ENCODE data around the gene COL1A1. TPM values are rescaled to one million over a fixed set of nuclear protein-coding genes. Genes with fewer than 3 reads are reported as not detected.

COL1A1 gene
- total RNA-seq, 4 donors from 2014 or later, result 20.7 to 123 (median 41.5) TPM

DNA sequence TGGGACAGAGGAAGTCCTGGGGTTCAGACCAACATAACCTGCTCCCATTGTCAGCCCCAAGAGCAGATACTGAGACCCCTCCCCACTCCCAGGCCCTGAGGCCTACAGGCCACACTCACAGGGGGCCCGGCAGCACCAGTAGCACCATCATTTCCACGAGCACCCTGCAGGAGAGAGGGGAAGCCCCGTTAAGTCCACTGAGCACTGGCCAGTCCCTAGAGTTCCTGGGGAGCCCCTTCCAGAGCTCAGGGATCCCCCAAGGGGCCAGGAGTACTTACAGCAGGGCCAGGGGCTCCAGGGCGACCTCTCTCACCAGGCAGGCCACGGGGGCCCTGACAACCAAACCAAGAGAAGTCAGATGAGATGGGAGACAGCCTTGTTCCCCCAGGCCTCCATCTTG is 5.4 kb downstream of the COL1A1 start:
- 60% methylated on average over 1 of the region's 5 CpGs for WGBS
- intact Hi-C loops (cut with DNase I), result no loop called here
- H3K4me1 ChIP-seq, result peaks cover 24 to 75% (median 66%) of the 10 kb centered on the region in 4 donors
- peaks cover 0 to 3% (median 1%) of the 10 kb centered on the region in 4 donors for H3K27me3 ChIP-seq
- peaks cover 38 to 73% (median 71%) of the 10 kb centered on the region in 4 donors for H3K36me3 ChIP-seq
- TF ChIP-seq EP300 (IDR thresholded peaks at IDR 0.05) (no peak), POLR2A (IDR thresholded peaks at IDR 0.05; ENCODE audit: low read depth) (no peak), POLR2AphosphoS5 (IDR thresholded peaks at IDR 0.05) (no peak)
- TF ChIP-seq, protein P1, sequence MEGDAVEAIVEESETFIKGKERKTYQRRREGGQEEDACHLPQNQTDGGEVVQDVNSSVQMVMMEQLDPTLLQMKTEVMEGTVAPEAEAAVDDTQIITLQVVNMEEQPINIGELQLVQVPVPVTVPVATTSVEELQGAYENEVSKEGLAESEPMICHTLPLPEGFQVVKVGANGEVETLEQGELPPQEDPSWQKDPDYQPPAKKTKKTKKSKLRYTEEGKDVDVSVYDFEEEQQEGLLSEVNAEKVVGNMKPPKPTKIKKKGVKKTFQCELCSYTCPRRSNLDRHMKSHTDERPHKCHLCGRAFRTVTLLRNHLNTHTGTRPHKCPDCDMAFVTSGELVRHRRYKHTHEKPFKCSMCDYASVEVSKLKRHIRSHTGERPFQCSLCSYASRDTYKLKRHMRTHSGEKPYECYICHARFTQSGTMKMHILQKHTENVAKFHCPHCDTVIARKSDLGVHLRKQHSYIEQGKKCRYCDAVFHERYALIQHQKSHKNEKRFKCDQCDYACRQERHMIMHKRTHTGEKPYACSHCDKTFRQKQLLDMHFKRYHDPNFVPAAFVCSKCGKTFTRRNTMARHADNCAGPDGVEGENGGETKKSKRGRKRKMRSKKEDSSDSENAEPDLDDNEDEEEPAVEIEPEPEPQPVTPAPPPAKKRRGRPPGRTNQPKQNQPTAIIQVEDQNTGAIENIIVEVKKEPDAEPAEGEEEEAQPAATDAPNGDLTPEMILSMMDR (IDR thresholded peaks at IDR 0.05), result no peak
- DNase-seq (ENCODE audit: extremely low spot score), result no peak
- peak overlapping the region; percentile 55 to 94 (median 92) for H3K27ac ChIP-seq (replicated peaks in 1 of 4)
- no peak overlapping the region for H3K4me3 ChIP-seq
- H3K9me3 ChIP-seq, result no peaks in the 10 kb centered on the region

DNA sequence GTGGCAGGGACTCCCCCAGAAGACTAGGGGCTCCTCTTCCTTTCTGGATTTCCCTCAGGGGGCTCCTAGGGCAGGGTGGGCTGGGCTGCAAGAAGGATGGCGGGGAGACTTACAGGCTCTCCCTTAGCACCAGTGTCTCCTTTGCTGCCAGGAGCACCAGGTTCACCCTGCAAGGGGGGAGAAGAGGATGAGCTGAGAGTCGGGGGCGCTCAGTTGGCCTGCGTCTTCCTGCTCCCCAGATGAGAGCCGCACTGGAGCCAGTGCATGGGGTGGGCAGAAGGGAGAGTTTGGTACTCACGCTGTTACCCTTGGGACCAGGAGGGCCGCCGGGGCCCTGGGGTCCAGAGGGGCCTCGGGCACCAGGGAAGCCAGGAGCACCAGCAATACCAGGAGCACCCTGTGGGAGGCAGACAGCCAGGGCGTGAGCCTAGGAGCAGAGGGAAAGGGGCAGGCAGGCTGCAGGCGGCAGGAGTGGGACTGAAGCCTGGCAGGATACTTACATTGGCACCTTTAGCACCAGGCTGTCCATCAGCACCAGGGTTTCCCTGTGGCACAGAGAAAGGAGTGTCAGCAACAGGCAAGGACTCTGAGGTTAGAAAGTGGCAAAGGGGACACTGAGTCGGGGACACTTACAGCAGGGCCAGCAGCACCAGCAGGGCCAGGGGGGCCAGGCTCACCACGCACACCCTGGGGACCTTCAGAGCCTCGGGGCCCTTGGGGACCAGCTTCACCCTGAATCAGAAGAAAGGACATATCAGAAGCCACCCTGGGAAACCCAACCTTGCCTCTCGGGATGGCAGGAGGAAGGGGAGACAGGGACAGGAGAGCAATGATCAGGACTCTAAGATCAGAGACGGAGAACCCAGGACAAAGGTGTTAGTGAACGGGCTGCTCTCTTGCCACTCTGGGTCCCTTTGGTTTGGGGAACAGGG is 6.2 kb downstream of the COL1A1 start:
- Histone ChIP-seq H3K4me3 (no peak overlapping the region), H3K27me3 (no peaks in the 10 kb centered on the region), H3K9me3 (no peaks in the 10 kb centered on the region), H3K36me3 (peaks cover 46 to 81% (median 79%) of the 10 kb centered on the region in 4 donors), H3K27ac (replicated peaks in 1 of 4) (peak overlapping the region; percentile 55 to 94 (median 92)), H3K4me1 (peaks cover 19 to 71% (median 59%) of the 10 kb centered on the region in 4 donors)
- 79% methylated on average over 17 of the region's 17 CpGs for WGBS
- TF ChIP-seq, protein P1 (IDR thresholded peaks at IDR 0.05), result no peak
- TF ChIP-seq POLR2AphosphoS5 (IDR thresholded peaks at IDR 0.05), result no peak
- no peak for TF ChIP-seq POLR2A (IDR thresholded peaks at IDR 0.05; ENCODE audit: low read depth)
- TF ChIP-seq EP300 (IDR thresholded peaks at IDR 0.05), result no peak
- no peak for DNase-seq (ENCODE audit: extremely low spot score)
- intact Hi-C loops (cut with DNase I), result no loop called here

DNA sequence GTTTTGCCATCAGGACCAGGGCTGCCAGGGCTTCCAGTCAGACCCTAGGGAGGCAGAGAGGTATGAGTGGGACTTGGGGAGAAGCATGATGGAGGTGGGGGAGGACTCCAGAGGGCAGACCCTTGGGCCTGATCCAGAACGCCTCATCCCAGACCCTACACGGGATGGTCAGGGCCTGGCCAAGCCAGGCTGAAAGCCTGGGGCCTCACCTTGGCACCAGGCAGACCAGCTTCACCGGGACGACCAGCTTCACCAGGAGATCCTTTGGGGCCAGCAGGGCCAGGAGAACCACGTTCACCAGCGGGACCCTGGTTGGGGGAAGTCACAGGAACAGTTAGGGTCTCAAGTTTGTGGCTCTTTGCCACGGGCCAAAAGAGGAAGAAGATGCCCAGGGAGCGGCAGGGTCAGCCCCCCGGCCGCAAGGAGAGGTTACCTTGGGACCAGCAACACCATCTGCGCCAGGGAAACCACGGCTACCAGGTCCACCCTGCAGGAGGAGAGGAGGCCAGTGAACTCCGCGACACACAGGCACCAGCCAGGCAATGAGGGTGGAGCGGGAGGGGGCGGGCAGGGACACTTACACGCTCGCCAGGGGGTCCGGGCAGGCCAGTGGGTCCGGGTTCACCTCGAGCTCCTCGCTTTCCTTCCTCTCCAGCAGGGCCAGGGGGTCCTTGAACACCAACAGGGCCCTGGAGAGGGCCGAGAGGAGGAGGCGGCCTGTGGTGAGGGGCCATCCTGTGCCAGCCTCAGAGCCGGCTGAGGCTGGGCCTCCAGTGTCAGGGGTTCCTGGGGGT is 7.1 kb downstream of the COL1A1 start:
- Histone ChIP-seq H3K9me3 (no peaks in the 10 kb centered on the region), H3K27me3 (no peaks in the 10 kb centered on the region), H3K4me1 (peaks cover 14 to 65% (median 54%) of the 10 kb centered on the region in 4 donors), H3K27ac (replicated peaks in 1 of 4) (peak overlapping the region in 2 of 4 donors; percentile 93 to 94), H3K36me3 (peaks cover 54 to 90% (median 88%) of the 10 kb centered on the region in 4 donors), H3K4me3 (no peak overlapping the region)
- TF ChIP-seq POLR2A (IDR thresholded peaks at IDR 0.05; ENCODE audit: low read depth) (no peak), POLR2AphosphoS5 (IDR thresholded peaks at IDR 0.05) (no peak)
- TF ChIP-seq, protein P1 (IDR thresholded peaks at IDR 0.05), result no peak
- intact Hi-C loops (cut with DNase I), result no loop called here
- DNase-seq (ENCODE audit: extremely low spot score), result no peak
- 69% methylated on average over 22 of the region's 25 CpGs for WGBS

DNA sequence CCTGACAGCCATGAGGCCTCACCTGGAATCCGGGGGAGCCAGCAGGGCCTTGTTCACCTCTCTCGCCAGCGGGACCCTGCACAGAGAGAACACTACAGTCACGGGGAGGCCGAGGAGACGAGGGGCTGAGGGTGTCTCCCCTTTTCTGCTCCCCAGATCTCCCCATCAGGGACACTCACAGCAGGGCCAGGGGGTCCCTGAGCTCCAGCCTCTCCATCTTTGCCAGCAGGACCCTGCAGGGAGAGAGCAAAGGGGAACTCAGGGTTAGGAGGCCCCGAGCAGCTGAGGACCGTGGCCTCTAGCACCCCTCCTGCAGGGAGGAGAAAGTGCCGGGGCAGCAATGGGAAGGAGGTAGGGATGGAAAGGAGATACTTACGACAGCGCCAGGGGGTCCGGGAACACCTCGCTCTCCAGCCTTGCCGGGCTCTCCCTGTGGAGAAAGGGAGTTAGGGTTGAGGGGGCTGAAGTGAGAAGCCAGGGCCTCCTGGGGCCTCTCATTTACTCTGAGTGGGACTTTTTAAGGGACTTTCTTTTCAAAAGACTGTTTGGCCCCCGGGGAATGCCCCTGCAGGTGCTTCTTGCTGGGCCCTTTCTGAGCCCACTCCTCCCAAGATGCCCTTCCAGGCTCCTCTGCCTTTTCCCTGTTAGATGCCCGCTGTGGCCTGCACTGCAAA is 8.7 kb downstream of the COL1A1 start:
- Histone ChIP-seq H3K27ac (replicated peaks in 1 of 4) (peak overlapping the region in 1 of 4 donors; percentile 42), H3K27me3 (no peaks in the 10 kb centered on the region), H3K36me3 (peaks cover 63 to 100% (median 99%) of the 10 kb centered on the region in 4 donors), H3K4me1 (peaks cover 0 to 64% (median 41%) of the 10 kb centered on the region in 4 donors), H3K4me3 (no peak overlapping the region), H3K9me3 (no peaks in the 10 kb centered on the region)
- intact Hi-C loops (cut with DNase I), result no loop called here
- no peak for DNase-seq (ENCODE audit: extremely low spot score)
- TF ChIP-seq EP300 (IDR thresholded peaks at IDR 0.05), result no peak
- TF ChIP-seq, protein P1 (IDR thresholded peaks at IDR 0.05), result no peak
- TF ChIP-seq POLR2A (IDR thresholded peaks at IDR 0.05; ENCODE audit: low read depth), result no peak
- no peak for TF ChIP-seq POLR2AphosphoS5 (IDR thresholded peaks at IDR 0.05)
- WGBS, result 86% methylated on average over 14 of the region's 16 CpGs

Data from esophagus muscularis mucosa (tissue), 4 donors.